GM12878 (cell line): ENCODE measurements around the gene DDC. TPM values are rescaled to one million over a fixed set of nuclear protein-coding genes. Genes with fewer than 3 reads are reported as not detected.
A peak's percentile ranks its signal among the peaks of the same experiment; 100 is the strongest.

Source experiments
- BCL3 ChIP-seq: IDR thresholded peaks from 2 replicates; pipeline ENCODE4 v1.6.1; 2011; ENCODE audit warnings: borderline replicate concordance, low read depth, mild to moderate bottlenecking, moderate library complexity, low read length; ENCODE audit not compliant: insufficient read depth, poor library complexity, severe bottlenecking
- BHLHE40 ChIP-seq, 2 experiments: fragments of 450-650 bp in 1 of 2; IDR thresholded peaks; 2 replicates each; pipeline ENCODE4 v1.6.1; 2011 to 2017; ENCODE audit warnings: low read depth in 2 of 2, borderline replicate concordance in 1 of 2, improper control_type of control experiment in 1 of 2, low read length in 1 of 2, mild to moderate bottlenecking in 1 of 2
- CBFB ChIP-seq: IDR thresholded peaks from 2 replicates; pipeline ENCODE4 v1.6.1; 2016; ENCODE audit warnings: antibody characterized with exemption, low read depth
- CHD2 ChIP-seq: IDR thresholded peaks from 2 replicates; pipeline ENCODE4 v1.6.1; 2011; ENCODE audit warnings: low read depth, low read length, improper control_type of control experiment, borderline replicate concordance
- CTCF ChIP-seq, 3 experiments: IDR thresholded peaks in 2 of 3; conservative IDR thresholded peaks in 1 of 3; 2 replicates each; pipeline ENCODE4 v1.5.1; 2011; ENCODE audit warnings: low read depth in 3 of 3, low read length in 3 of 3, mild to moderate bottlenecking in 3 of 3, control low read depth in 2 of 3, moderate library complexity in 2 of 3, inconsistent platforms in 1 of 3, mixed read lengths in 1 of 3; ENCODE audit not compliant: control insufficient read depth in 2 of 3, insufficient read depth in 1 of 3; ENCODE audit errors: extremely low read depth in 1 of 3
- EGR1 ChIP-seq, 2 experiments: IDR thresholded peaks; 1 replicate in 1 of 2; 2 replicates in 1 of 2; pipeline ENCODE4 v1.6.1; 2011 to 2012; ENCODE audit warnings: low read depth in 2 of 2, low read length in 2 of 2, borderline replicate concordance in 1 of 2, mild to moderate bottlenecking in 1 of 2, moderate library complexity in 1 of 2
- GABPA ChIP-seq: IDR thresholded peaks from 2 replicates; pipeline ENCODE4 v1.6.1; 2014; ENCODE audit warnings: antibody characterized with exemption, low read depth, mild to moderate bottlenecking, inconsistent platforms
- IKZF1 ChIP-seq: fragments of 450-650 bp; conservative IDR thresholded peaks from 2 replicates; pipeline ENCODE4 v1.6.1; 2017; ENCODE audit warnings: antibody characterized with exemption, mild to moderate bottlenecking
- MEF2B ChIP-seq: fragments of 450-650 bp; IDR thresholded peaks from 2 replicates; pipeline ENCODE4 v1.6.1; 2018; ENCODE audit warnings: mild to moderate bottlenecking, moderate library complexity; ENCODE audit not compliant: partially characterized antibody, poor library complexity, severe bottlenecking
- MTA3 ChIP-seq: IDR thresholded peaks from 2 replicates; pipeline ENCODE4 v1.6.1; 2012; ENCODE audit warnings: low read length, inconsistent platforms, borderline replicate concordance
- MYC ChIP-seq: IDR thresholded peaks from 2 replicates; pipeline ENCODE4 v1.6.1; 2011; ENCODE audit warnings: mild to moderate bottlenecking, low read length, moderate library complexity, inconsistent platforms; ENCODE audit not compliant: insufficient read depth, insufficient replicate concordance, insufficient read length, severe bottlenecking
- NBN ChIP-seq: fragments of 450-650 bp; IDR thresholded peaks from 2 replicates; pipeline ENCODE4 v1.6.1; 2016
- NR2C1 ChIP-seq: fragments of 450-650 bp; IDR thresholded peaks from 2 replicates; pipeline ENCODE4 v1.6.1; 2017; ENCODE audit warnings: antibody characterized with exemption, mild to moderate bottlenecking, moderate library complexity
- NR2C2 ChIP-seq: IDR thresholded peaks from 2 replicates; pipeline ENCODE4 v1.6.1; 2011; ENCODE audit warnings: borderline replicate concordance, low read depth; ENCODE audit not compliant: control insufficient read depth, insufficient read length
- PAX8 ChIP-seq: fragments of 450-650 bp; IDR thresholded peaks from 2 replicates; pipeline ENCODE4 v1.6.1; 2017; ENCODE audit warnings: mild to moderate bottlenecking, moderate library complexity
- SRF ChIP-seq, 2 experiments: IDR thresholded peaks; 2 replicates each; pipeline ENCODE4 v1.6.1; 2011; ENCODE audit warnings: low read depth in 2 of 2, low read length in 2 of 2, mild to moderate bottlenecking in 1 of 2, moderate library complexity in 1 of 2
- STAT1 ChIP-seq: fragments of 450-650 bp; conservative IDR thresholded peaks from 2 replicates; pipeline ENCODE4 v1.6.1; 2014; ENCODE audit warnings: antibody characterized with exemption, mild to moderate bottlenecking
- SUPT20H ChIP-seq: IDR thresholded peaks from 2 replicates; pipeline ENCODE4 v1.6.1; 2011; ENCODE audit warnings: low read depth, mild to moderate bottlenecking, low read length, moderate library complexity, borderline replicate concordance; ENCODE audit not compliant: control insufficient read depth
- WRNIP1 ChIP-seq: IDR thresholded peaks from 2 replicates; pipeline ENCODE4 v1.6.1; 2011; ENCODE audit warnings: low read depth, low read length, improper control_type of control experiment, borderline replicate concordance
- YBX1 ChIP-seq: fragments of 450-650 bp; IDR thresholded peaks from 2 replicates; pipeline ENCODE4 v1.6.1; 2016; ENCODE audit warnings: antibody characterized with exemption
- polyA plus RNA-seq, 11 experiments: library from polyadenylated mRNA; depleted of rRNA in 4 of 11; unstranded in 6 of 11; stranded (reverse) in 5 of 11; fragments of >200 nt; fragmentation: Nextera tagmentation in 4 of 11; fragmentation: Illumina TruSeq in 1 of 11; extraction: Ambion mirVana in 4 of 11; extraction: Trizol in 1 of 11; gene quantifications; 1 replicate in 1 of 11; 2 replicates in 10 of 11; pipeline versions ENCODE4 v1.2.1 to v1.2.3, GENCODE V29; 2011 to 2016; ENCODE audit warnings: inconsistent platforms in 2 of 11, missing spikeins in 2 of 11, low read depth in 1 of 11
- total RNA-seq, 4 experiments: library from RNA; depleted of rRNA in 3 of 4; stranded (reverse); fragments of >200 nt in 3 of 4; fragmentation: Illumina TruSeq in 1 of 4; extraction: Trizol in 1 of 4; gene quantifications; 2 replicates each; pipeline versions ENCODE4 v1.2.1 to v1.2.3, GENCODE V29; 2013 to 2021
- TF ChIP-seq, protein P1 (sequence below): IDR thresholded peaks from 2 replicates; pipeline ENCODE4 v1.6.1; 2012; ENCODE audit warnings: mild to moderate bottlenecking, low read depth, low read length
- TF ChIP-seq, protein P2 (sequence below): fragments of 450-650 bp; IDR thresholded peaks from 2 replicates; pipeline ENCODE4 v1.6.1; 2016; ENCODE audit warnings: mild to moderate bottlenecking

Gene DDC
- total and polyA plus RNA-seq, 10 of the 15 experiments (the other 5 are each of a cell fraction or from before 2014, with no cell fraction given), result not detected

DNA sequence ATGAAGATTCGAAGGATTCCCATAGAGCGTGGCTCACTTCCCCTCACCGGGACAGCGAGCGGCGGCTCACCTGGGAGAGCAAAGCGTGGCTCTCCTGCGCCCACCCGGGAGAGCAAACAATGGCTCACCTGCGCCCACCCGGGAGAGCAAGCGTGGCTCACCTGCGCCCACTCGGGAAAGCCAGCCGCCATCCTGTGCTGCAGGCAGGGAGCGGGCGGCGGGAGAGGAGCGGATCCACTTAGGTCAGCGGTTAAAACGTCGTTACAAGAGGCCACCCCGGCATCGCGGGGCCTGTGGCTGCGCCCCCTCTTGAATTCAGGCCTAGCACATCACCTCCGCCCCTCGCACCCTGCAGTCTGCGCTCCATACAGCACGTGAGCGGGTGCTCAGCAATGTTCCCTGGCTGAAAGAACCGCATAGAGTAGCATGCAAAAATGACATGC, 114.6 kb downstream of the DDC start (continued):
- TF ChIP-seq, protein P1, sequence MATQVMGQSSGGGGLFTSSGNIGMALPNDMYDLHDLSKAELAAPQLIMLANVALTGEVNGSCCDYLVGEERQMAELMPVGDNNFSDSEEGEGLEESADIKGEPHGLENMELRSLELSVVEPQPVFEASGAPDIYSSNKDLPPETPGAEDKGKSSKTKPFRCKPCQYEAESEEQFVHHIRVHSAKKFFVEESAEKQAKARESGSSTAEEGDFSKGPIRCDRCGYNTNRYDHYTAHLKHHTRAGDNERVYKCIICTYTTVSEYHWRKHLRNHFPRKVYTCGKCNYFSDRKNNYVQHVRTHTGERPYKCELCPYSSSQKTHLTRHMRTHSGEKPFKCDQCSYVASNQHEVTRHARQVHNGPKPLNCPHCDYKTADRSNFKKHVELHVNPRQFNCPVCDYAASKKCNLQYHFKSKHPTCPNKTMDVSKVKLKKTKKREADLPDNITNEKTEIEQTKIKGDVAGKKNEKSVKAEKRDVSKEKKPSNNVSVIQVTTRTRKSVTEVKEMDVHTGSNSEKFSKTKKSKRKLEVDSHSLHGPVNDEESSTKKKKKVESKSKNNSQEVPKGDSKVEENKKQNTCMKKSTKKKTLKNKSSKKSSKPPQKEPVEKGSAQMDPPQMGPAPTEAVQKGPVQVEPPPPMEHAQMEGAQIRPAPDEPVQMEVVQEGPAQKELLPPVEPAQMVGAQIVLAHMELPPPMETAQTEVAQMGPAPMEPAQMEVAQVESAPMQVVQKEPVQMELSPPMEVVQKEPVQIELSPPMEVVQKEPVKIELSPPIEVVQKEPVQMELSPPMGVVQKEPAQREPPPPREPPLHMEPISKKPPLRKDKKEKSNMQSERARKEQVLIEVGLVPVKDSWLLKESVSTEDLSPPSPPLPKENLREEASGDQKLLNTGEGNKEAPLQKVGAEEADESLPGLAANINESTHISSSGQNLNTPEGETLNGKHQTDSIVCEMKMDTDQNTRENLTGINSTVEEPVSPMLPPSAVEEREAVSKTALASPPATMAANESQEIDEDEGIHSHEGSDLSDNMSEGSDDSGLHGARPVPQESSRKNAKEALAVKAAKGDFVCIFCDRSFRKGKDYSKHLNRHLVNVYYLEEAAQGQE, result no peak
- TF ChIP-seq CTCF (IDR thresholded peaks at IDR 0.05 in 2 of 3, conservative IDR thresholded peaks at IDR 0.05 in 1 of 3; ENCODE audit: control insufficient read depth in 2 of 3, extremely low read depth in 1 of 3, insufficient read depth in 1 of 3, low read depth in 3 of 3, low read length in 3 of 3) (no peak), NBN (0 out of 2 replicates have a peak, but pooled peaks have one; percentile 20), MYC (no peak), SUPT20H (no peak), IKZF1 (peak; percentile 4; the same call in 1 of the 2 replicates), NR2C1 (no peak), BHLHE40 (IDR thresholded peaks at IDR 0.05; ENCODE audit: borderline replicate concordance in 1 of 2, low read depth in 2 of 2, low read length in 1 of 2) (no peak; a peak in 1 of 4 replicates), WRNIP1 (no peak), EGR1 (IDR thresholded peaks at IDR 0.05; ENCODE audit: borderline replicate concordance in 1 of 2, low read depth in 2 of 2, low read length in 2 of 2) (no peak), STAT1 (no peak), YBX1 (no peak), NR2C2 (no peak), GABPA (no peak), PAX8 (no peak), MTA3 (no peak), MEF2B (no peak), CHD2 (no peak), BCL3 (no peak), CBFB (no peak), SRF (IDR thresholded peaks at IDR 0.05; ENCODE audit: low read depth in 2 of 2, low read length in 2 of 2) (no peak)
- TF ChIP-seq, protein P2, sequence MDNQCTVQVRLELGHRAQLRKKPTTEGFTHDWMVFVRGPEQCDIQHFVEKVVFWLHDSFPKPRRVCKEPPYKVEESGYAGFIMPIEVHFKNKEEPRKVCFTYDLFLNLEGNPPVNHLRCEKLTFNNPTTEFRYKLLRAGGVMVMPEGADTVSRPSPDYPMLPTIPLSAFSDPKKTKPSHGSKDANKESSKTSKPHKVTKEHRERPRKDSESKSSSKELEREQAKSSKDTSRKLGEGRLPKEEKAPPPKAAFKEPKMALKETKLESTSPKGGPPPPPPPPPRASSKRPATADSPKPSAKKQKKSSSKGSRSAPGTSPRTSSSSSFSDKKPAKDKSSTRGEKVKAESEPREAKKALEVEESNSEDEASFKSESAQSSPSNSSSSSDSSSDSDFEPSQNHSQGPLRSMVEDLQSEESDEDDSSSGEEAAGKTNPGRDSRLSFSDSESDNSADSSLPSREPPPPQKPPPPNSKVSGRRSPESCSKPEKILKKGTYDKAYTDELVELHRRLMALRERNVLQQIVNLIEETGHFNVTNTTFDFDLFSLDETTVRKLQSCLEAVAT, result peak; percentile 97
